Mammary epithelial cell (primary cell): ENCODE measurements around the gene GPC5.

ENCODE experiments used
- EZH2 ChIP-seq: IDR thresholded peaks from 2 replicates; pipeline ENCODE4 v1.6.1; 2012; ENCODE audit warnings: low read length, inconsistent platforms, borderline replicate concordance
- TF ChIP-seq, protein P1 (sequence below), 2 donors: IDR thresholded peaks in 1 of 2; conservative IDR thresholded peaks in 1 of 2; 2 replicates each; pipeline ENCODE4 v1.5.1; 2011 to 2012; ENCODE audit warnings: inconsistent platforms in 2 of 2, low read length in 2 of 2, mild to moderate bottlenecking in 2 of 2, control low read depth in 1 of 2, low read depth in 1 of 2; ENCODE audit not compliant: insufficient read depth in 1 of 2; ENCODE audit errors: extremely low read depth in 1 of 2

DNA sequence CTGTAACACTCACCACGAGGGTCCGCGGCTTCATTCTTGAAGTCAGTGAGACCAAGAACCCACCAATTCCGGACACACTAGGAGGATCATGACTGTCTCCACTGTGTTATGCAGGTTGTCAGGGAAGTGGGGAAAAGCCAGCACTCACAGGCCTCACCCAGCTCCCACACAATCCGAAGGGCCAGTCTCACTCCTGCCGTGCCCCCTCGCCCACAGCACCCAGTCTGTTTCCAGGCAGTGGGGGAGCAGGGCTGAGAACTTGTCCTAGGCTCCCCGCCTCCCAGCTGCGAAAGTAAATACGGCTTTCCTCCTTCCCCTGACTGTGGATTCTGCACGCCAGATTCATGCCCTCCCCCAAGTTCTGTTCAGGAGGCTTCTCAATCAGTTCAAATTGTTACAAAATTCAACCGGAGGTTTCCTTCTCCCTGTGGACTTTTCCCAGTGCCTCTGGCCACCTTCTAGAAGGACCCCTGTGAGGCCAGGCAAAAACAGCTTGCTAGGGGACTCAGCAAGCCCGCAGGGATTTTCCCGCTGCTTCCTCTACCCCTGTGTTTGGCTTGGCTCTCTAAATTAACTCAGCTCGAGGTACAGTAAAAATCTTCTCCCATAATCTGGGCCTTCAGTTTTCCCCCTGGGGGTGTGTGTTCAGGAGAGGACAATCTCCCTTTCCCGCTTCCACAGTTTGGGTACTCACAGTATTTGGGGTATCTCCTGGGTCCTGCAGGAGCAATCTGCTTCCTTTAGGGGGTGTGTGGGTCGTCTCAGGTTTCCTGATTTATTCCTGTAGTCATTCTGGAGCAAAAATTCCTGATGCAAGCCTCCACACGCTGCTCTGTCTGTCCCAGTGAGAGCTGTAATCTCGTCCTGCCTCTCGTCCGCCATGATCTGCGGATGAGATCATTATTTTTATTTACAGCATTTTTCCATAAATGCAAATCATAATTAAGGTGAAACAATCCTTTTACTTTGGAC lies 899.8 kb downstream of the GPC5 start:
- TF ChIP-seq, protein P1, sequence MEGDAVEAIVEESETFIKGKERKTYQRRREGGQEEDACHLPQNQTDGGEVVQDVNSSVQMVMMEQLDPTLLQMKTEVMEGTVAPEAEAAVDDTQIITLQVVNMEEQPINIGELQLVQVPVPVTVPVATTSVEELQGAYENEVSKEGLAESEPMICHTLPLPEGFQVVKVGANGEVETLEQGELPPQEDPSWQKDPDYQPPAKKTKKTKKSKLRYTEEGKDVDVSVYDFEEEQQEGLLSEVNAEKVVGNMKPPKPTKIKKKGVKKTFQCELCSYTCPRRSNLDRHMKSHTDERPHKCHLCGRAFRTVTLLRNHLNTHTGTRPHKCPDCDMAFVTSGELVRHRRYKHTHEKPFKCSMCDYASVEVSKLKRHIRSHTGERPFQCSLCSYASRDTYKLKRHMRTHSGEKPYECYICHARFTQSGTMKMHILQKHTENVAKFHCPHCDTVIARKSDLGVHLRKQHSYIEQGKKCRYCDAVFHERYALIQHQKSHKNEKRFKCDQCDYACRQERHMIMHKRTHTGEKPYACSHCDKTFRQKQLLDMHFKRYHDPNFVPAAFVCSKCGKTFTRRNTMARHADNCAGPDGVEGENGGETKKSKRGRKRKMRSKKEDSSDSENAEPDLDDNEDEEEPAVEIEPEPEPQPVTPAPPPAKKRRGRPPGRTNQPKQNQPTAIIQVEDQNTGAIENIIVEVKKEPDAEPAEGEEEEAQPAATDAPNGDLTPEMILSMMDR (conservative IDR thresholded peaks at IDR 0.05 in 1 of 2, IDR thresholded peaks at IDR 0.05 in 1 of 2; ENCODE audit: extremely low read depth in 1 of 2, insufficient read depth in 1 of 2, low read depth in 1 of 2, low read length in 2 of 2), result no peak
- TF ChIP-seq EZH2, result no peak
